ENCODE measurements around the gene KLC3.

Gene KLC3

DNA sequence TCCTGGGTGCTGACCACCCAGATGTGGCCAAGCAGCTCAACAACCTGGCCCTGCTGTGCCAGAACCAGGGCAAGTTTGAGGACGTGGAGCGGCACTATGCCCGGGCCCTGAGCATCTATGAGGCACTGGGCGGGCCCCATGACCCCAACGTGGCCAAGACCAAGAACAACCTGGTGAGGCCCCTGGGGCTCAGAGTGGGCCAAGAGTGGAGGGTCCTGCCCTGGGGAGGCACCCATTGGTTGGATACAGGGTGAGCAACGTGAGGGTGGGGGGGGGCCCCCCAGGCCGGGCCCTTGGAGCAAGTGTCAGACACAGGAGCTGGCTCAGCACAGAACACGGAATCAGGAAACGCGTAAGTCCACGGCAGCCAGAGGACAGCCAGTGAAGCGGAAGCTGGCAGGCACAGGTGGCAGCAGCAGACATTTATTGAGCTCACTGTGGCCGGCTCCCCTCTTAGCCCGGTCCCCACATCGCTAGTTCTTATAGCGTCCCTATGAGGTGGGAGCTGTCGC lies 8.9 kb downstream of the KLC3 start:
- no peak for DNase-seq

DNA sequence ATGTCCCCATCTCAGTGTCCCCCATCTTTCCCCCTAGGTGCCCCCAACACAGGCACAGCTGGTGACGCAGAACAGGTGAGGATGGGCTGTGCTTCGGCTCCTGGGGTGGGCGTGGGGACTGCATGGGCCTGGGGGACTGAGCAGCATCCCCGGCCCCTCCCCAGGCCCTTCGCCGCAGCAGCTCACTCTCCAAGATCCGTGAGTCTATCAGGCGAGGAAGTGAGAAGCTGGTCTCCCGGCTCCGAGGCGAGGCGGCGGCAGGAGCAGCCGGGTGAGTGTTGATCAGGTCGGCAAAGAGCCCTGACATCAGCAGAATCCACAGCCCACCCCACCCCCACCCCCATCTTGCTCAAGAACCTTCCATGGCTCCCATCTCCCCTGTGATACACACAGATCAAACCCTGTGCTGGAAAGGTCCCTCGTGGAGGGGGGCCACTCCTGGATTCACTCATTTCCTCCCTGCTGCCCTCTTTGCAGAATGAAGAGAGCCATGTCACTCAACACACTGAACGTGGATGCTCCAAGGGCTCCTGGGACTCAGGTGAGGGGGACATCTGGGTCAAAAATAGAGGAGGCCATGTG lies 10.0 kb downstream of the KLC3 start:
- no peak for DNase-seq

DNA sequence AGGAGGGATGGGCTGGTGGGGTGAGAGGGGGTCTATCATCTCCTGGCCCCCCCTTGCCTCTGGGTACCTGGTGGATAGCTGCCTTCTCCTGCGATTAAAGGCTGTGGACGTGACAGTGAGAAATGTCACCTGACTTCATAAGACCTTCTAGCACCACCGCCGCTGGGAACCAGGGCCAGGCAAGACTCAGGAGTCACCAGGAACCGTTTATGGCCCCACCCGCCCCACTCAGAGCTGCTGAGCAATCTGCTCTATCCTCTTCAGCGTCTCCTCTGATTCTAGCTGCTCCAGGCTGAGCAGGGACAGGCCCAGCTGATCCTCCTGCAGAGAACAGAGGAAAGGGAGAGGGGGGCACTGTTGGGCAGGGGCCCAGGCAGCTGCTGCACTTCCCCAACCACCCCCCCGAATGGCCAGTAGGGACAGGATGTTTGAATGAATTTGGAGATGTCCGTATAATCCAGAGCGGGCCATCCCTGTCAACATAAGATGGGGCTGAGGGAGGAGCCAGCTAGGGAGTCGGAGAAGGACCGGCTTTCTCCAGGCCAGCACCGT lies 10.9 kb downstream of the KLC3 start:
- no peak for DNase-seq

DNA sequence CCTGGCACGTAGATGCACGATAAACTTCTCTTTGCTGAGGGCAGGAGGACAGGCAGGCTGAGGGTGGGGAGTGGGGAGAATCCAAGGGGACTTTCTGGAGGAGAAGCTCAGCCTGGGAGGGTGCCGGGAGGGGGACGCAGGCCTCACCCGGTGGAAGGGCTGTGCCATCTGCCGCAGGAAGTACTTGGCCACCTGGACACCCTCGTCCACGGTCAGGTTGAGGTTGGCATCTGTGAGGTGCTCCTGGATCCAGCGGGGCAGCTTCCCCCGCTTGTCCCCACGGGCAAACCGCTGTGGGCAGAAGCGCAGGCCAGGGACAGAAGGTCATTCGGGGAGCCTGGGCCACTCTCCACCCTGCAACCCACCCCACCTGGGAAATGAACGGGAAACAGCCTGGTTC lies 11.5 kb downstream of the KLC3 start:
- no peak for DNase-seq

DNA sequence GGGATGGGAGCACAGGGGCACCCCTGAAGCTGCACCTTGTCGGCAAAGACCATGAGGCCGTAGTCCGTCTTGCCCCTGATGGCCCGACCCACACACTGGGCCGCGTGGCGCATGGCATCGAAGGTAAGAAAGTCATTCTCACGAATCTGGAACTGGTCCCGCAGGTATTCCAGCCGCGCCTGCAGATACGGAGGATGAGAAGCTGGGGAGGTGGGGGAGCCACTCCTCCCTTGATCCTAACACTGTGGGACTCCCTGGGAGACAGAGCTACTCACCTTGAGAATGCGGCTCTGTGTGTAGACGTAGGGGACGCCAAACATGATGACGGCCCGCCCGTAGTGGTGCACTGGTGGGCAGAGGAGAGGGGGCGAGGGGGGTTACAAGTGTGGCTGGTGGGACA lies 11.9 kb downstream of the KLC3 start:
- no peak for DNase-seq

DNA sequence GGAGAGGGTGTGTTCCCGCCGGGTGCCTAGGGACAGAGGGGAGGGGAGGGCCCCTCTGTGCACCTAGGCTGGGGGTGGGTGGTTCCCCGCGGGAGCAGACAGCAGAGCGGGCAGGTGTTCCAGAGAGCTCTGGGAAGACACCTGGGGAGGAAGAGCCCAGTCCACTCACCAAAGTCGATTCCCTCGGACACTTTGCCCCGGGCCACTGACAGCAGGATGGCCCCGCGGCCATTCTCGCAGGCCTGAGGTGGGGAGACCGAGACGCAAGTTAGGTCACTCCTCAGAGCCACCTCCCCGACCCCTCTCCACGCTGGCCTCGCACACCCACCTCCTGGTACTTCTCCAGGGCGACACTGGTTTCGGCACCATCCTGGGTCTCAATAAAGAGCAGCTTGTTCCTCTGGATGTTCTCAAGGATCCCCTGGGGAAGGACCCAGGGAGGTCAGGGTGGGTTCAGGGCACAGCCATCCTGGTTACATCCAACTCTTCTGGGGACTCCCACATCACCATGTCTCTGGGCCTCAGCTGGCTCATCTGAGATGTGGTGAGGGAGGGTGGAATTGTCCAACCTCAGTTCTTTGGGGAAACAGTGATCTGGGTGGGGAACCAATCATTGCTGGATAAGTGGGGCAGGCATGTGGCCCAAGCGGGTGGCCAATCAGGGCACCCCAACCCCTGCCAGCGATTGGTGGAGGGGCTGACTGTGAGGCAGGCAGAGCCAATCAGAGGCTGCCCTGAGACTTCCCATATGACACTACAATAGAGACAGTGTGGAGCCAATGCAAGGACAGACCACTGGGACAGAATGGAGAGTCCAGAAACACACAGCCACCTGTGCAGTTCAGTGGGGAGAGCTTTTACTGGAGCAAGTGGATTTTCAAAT lies 12.6 kb downstream of the KLC3 start:
- DNase-seq: no peak

DNA sequence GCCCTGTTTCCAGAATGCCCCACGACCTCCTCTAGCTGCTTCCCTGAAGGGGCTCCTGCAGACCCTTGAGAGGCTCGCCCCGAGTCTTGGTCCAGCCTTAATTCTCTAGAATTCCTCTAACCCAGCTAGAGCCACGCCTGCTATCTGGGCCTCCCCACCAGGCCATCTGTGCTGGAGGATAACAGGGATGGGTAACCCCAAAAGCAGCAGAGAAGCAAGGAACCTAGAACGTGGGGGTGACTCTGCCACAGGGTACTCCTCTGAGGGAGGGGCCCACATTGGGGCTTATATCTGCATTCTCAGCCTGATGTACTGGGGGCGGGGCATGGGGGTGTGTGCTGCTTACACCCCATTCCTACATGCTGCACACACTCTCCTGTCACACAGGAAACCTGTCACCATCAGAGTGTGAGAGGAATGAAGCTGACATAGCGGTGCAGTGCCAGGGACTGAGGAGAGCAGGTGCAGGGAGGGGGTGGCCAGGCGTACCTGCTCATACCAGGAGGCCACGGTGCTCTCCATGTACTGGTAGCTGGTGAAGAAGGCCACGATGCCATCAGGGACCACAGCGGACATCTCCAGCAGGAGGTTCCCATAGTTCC lies 13.8 kb downstream of the KLC3 start:
- no peak for DNase-seq

DNA sequence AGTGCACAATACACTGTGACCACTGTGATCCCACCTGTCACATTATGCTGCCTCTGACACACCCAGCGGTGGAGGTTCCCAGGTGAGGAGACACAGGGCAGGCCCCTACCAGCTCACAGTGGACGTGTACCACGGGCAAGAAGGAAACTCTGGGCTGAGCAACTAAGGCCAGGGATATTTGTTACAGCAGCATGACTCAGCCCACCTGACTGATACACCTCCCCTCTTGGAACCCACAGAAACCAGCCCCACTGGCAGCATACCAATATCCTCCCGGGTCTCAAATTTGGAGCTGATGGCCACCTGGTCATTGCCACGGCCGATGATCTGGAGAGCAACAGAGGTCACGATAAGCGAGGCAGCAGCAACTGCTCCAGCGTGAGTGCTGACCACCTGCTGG lies 14.9 kb downstream of the KLC3 start:
- DNase-seq: no peak

DNA sequence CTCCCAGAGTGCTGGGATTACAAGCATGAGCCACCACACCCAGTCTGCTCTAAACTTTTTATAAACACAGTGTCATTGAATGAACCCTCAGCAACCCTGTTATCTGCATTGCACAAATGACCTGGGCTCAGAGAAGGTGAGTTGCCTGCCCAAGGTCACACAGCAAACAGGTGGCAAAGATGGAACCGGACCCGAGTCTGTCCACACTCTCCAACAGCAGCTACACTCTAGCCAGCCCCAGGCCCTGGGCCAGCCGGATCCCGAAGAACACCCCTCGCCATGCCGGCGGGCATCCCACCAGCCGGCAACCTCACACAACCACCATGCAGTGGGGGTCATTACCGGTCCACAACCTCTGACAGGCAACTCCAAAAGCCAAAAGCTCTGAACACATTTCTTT lies 15.4 kb downstream of the KLC3 start:
- DNase-seq: no peak

DNA sequence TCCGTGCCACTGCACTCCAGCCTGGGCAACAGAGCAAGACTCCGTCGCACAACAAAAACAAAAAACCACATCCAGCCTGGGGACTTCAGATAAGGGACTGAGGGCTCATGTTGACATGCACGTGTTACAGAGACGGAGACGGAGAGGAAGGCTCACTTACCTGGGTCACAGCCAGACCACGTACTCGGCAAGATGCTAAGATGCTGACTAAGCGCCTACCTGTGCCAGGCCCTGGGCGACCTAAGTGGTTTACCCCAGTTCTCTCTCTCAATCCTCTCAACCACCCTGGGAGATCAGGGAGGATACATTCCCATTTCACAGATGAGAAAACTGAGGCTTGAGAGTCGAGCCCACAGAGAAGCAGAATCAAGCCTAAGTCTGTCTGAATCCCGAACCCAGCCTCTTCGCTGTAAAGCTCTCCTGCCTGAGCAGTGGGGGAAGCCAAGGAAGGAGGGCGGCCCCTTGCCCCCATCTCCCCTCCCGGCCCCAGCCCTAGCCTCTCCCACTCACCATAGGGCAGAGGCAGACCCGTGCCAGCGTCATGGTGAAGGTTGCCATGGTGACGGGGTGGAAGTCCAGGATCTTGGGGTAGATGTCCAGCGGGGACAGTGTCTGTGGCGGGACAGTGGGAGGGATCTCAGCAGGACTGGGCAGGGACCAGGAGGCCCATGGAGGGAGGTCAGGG lies 16.4 kb downstream of the KLC3 start:
- DNase-seq: no peak

DNA sequence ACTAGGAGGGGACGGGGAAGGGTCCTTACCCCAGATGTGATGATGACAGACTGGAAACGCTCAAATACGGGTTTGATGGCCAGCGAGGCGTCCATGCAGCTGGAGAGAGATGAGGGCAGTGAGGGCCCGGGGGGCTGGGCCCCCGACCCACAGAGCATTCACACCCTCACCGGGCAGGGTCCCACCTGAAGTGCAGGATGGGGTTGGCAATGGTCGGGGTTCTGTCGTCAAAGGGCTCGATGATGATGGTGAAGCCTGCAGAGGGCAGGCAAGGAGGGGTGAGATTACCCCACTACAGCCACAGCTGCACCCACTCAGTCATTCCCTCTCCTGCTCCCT lies 16.9 kb downstream of the KLC3 start:
- no peak for DNase-seq

DNA sequence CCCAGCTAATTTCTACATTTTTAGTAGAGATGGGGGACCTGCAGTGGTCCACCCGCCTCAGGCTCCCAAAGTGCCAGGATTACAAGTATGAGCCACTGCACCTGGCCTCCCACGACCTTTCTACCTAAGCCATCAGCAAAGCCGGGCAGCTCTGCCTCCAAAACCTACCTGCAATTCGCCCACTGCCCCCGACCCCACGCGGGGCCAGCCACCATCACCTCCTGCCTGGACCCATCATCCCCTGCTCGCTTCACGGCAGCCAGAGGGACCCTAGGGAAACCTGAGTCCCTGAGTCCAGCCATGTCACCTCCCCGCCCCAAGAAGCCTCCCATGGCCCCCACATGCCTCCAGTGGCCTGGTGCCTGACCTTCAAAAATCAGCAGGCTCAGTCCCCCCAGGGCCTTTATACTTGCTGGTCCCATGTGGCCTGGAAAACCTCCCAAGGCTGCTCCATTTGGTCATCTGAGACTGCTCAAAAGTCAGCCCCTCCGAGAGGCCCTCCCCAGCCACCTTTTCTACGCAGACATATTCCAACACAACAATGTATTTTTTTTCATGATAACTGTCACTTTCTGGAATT lies 17.8 kb downstream of the KLC3 start:
- DNase-seq: no peak

DNA sequence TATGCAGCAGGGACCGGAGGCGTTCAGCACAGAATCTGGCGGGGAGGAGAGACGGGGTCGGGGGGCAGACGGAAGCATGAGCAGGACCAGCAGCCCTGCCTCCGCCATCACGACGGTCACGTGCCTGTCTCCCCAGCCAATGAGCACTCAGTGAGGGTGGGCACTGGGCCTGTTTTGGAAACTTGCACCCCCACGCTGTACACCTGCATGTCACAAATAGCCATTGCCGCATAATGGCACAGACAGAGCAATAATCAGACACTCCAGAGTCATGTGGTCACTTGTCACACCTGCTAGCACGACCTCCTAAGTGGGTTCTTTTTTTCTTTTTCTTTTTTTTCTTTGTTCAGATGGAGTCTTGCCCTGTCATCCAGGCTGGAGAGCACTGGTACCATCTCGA lies 21.1 kb downstream of the KLC3 start:
- DNase-seq: no peak

DNA sequence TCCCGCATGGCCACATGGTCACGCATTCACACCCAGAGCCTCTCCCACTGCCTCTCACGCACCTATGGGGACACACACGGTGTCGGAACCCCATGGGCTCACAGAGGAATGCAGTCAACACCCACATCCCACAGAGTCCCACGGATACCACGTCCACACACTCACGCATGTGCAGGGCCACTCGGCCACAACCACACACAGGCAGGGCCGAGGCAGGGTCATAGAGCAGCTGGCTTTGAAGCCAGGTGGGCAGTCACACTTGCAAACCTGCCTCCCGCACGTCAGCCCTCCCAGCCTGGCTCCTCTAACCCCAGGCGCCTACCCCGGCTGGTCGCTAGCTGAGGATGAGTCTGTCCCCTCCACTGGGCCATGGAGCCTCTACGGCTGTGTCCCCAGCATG lies 21.7 kb downstream of the KLC3 start:
- DNase-seq: no peak

DNA sequence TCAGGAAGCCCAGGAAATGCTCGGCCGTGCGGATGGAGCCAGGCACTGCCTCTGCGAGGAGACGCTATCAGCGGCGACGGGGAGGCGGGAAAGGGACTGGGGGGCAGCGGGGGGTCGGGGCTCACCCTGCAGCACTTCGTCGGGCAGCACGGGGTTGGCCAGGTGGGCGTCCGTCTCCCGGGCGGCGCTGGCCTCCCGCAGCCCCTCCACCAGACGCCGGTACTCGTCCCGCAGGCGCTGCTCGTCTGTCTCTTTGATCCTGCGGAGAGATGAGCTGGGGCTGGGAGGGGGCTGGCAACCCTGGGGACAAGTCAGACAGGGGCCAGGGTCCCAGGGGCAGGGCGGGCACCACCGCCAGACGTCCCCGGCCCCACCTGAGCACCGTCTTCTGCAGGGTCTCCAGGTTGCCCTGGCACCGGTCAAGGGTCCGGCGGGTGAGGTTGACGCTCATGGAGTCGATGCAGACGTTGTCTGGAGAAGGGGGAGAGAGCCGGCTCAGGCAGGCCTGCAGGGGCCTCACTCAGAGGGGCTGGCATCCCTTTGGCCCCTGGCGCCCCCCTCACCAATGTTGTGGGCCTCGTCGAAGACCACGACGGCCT lies 23.4 kb downstream of the KLC3 start:
- DNase-seq: no peak

DNA sequence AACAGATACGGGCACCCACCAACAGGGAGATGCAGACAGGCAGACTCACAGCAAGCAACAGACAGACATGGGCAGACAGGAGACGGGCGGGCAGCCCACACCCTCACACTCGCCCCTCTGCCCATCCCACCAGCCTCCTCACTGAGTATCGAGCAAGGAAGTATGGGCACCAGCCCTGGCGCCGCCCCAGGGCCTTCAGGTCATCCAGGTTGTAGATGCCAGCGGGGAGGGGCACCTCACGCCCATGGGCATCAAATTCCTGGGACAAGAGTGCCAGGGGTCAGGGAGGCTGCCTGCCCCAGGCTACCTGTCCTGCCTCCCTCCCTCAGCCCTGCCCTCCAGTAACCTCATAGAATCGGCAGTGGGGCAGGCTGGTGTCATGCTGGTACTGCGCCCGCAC lies 24.1 kb downstream of the KLC3 start:
- DNase-seq: no peak

DNA sequence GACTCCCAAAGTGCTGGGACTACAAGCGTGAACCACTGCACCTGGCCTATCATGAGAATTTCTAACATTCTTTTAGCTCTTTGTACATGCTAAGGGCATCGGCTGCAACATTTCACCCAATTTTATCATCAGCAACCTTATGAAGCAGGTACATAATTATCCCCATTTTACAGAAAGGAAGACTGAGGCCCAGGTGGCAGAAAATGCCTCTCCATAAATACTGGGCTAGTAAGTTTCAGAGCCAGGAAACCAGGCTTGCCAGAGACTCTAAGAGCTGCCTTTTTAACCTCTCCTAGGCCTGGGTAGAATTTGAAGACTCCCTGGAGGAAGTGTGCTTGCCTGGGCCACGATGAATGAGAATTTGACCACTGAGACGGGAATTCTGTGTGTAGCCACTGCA lies 27.6 kb downstream of the KLC3 start:
- no peak for DNase-seq

DNA sequence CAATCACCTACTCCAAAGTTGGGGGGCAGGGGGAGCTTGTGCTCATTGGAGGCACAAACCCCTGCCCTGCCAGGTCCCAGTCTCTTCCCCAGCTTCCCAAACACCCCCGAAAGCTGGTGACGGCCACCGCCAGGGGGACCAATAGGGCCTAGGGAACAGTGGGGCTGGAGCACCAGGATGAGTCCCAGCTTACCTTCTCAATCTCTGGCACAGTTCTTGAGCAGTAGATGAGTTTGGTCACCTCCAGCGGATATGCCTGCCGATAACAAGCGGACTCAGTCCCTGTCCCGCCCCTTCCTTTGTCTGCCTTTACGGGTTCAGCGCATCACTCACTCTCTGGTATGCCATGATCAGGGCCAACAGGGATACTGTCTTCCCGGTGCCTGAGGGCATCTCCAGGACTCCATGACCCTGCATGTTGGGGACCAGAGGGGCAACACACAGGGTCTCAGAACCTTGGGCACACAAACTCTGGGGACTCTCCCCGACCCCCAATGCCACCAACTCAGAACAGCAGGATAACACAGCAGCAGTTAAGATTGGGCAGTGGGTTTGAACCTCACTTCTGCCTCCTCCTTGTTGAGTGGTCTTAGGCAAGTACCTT lies 28.3 kb downstream of the KLC3 start:
- DNase-seq: no peak

DNA sequence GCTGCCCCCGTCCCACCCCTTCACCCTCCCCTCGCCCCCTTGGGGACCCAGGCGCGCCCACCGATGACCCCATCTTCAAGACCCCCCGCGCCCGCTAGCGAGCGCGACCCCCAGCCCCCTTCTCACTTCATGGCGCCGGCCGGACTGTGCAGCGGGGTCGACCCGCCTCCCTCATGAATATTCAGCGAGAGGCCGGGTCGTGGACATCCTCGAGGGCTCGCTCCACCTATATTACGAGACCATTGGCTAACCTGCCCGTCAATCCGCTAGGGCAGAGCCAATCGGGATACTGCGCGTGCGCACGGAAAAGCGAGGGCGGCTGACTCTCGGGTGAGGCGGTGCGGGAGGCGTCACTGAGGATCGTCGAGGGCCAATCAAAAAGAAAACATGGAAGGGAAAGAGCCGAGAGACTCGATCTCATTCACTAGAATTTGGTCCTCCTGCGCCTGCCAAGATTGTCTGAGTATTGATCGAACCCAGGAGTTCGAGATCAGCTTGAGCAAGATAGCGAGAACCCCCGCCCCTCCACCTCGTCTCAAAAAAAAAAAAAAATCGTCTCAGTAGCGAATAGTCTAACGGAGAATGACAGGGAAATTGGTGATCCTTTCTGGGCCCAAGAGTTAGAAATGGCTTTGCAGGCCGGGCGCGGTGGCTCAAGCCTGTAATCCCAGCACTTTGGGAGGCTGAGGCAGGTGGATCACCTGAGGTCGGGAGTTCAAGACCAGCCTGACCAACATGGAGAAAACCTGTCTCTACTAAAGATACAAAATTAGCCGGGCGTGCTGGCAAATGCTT lies 30.1 kb downstream of the KLC3 start, which contains the start of gene ERCC2:
Gene ERCC2 (minus strand): TSS at position 164 of the 795 bp plus-strand sequence. CDS start 33 bp downstream, at position 131.
- peak; percentile 99 to 100 for DNase-seq

DNA sequence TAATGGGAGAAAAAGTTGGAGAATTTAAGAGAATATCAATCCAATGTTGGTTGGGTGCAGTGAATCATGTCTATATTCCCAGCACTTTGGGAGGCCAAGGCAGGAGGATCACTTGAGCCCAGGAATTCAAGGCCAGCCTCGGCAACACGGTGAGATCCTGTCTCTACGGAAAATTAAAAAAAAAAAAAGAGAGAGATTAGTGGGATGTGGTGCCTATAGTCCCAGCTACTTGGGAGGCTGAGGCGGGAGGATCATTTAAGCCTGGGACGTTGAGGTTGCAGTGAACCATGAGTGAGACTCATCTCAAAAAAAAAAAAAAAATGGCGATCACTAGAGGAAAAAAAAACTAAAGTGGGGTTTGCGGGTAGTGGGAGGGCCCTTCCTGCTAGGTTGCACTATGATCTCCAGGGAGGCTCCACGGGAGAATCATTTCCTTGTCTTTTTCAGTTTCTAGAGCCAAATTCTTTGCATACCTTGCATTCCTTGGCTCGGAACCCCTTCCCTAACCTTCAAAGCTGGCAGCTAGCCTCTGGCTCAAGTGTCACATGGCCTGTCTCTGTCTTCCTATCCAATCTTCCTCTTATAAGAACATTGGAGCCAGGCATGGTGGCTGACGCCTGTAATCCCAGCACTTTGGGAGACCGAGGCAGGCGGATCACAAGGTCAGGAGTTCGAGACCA lies 35.6 kb downstream of the KLC3 start:
- DNase-seq: peak; percentile 24 to 78
